ENCODE measurements around the gene TNIP2. TPM values are rescaled to one million over a fixed set of nuclear protein-coding genes. Genes with fewer than 3 reads are reported as not detected.

Gene TNIP2
- total RNA-seq, 2 donors from 2014 or later = 33.1 to 36.5 TPM

- DNase-seq = no peak
- H3K36me3 ChIP-seq (ENCODE audit: control insufficient read depth, insufficient read depth, low read length) = peaks cover 71% of the 10 kb centered on the region
- H3K27me3 ChIP-seq (ENCODE audit: control insufficient read depth, insufficient read depth, low read length, poor library complexity, severe bottlenecking) = no peaks in the 10 kb centered on the region
- Mint-ChIP-seq H3K4me1 (no peaks in the 10 kb centered on the region), H3K9me3 (no peaks in the 10 kb centered on the region), H3K27ac (no peak overlapping the region), H3K4me3 (no peak overlapping the region), H3K36me3 (ENCODE audit: low read depth) (peaks cover 57% of the 10 kb centered on the region), H3K27me3 (ENCODE audit: insufficient read depth) (no peaks in the 10 kb centered on the region)
- WGBS, 2 experiments (ENCODE audit: insufficient coverage in 1 of 2, insufficient read length in 1 of 2) = 98 to 100% methylated on average over 6 to 11 of the region's 11 CpGs
- no peak overlapping the region for H3K9ac ChIP-seq (ENCODE audit: extremely low read depth, low read length, poor library complexity, severe bottlenecking)
- H3K4me3 ChIP-seq (ENCODE audit: low read length) = no peak overlapping the region
- TF ChIP-seq CTCF (conservative IDR thresholded peaks at IDR 0.05) = no peak
- H3K9me3 ChIP-seq (ENCODE audit: control insufficient read depth, low read length) = no peaks in the 10 kb centered on the region
- H3K4me1 ChIP-seq (ENCODE audit: control insufficient read depth, insufficient read depth, low read length) = no peaks in the 10 kb centered on the region
- no peak overlapping the region for H3K27ac ChIP-seq (ENCODE audit: low read depth, low read length)
Measured at GRCh38 chr4:2721586-2721985, 34.5 kb downstream of the TNIP2 start.

GRCh38 chr4:2716236-2716635, 39.9 kb downstream of the TNIP2 start:
- DNase-seq = no peak
- H3K27me3 ChIP-seq (ENCODE audit: control insufficient read depth, insufficient read depth, low read length, poor library complexity, severe bottlenecking) = no peaks in the 10 kb centered on the region
- H3K4me1 Mint-ChIP-seq = no peaks in the 10 kb centered on the region
- no peak overlapping the region for H3K4me3 Mint-ChIP-seq
- peaks cover 62% of the 10 kb centered on the region for H3K36me3 Mint-ChIP-seq (ENCODE audit: low read depth)
- no peaks in the 10 kb centered on the region for H3K9me3 Mint-ChIP-seq
- H3K27ac Mint-ChIP-seq = no peak overlapping the region
- no peak overlapping the region for H3K27ac ChIP-seq (ENCODE audit: low read depth, low read length)
- no peaks in the 10 kb centered on the region for H3K27me3 Mint-ChIP-seq (ENCODE audit: insufficient read depth)
- TF ChIP-seq CTCF (conservative IDR thresholded peaks at IDR 0.05) = no peak
- no peak overlapping the region for H3K9ac ChIP-seq (ENCODE audit: extremely low read depth, low read length, poor library complexity, severe bottlenecking)
- H3K9me3 ChIP-seq (ENCODE audit: control insufficient read depth, low read length) = no peaks in the 10 kb centered on the region
- H3K36me3 ChIP-seq (ENCODE audit: control insufficient read depth, insufficient read depth, low read length) = peaks cover 64% of the 10 kb centered on the region
- H3K4me1 ChIP-seq (ENCODE audit: control insufficient read depth, insufficient read depth, low read length) = no peaks in the 10 kb centered on the region
- H3K4me3 ChIP-seq (ENCODE audit: low read length) = no peak overlapping the region
- 96 to 97% methylated on average over 7 to 8 of the region's 8 CpGs for WGBS, 2 experiments (ENCODE audit: insufficient coverage in 1 of 2, insufficient read length in 1 of 2)

- H3K36me3 ChIP-seq (ENCODE audit: control insufficient read depth, insufficient read depth, low read length) = peaks cover 62% of the 10 kb centered on the region
- no peak overlapping the region for H3K4me3 ChIP-seq (ENCODE audit: low read length)
- no peaks in the 10 kb centered on the region for H3K4me1 ChIP-seq (ENCODE audit: control insufficient read depth, insufficient read depth, low read length)
- no peaks in the 10 kb centered on the region for H3K4me1 Mint-ChIP-seq
- no peaks in the 10 kb centered on the region for H3K9me3 Mint-ChIP-seq
- no peak overlapping the region for H3K27ac ChIP-seq (ENCODE audit: low read depth, low read length)
- no peak for DNase-seq
- no peak for TF ChIP-seq CTCF (conservative IDR thresholded peaks at IDR 0.05)
- no peak overlapping the region for H3K27ac Mint-ChIP-seq
- H3K36me3 Mint-ChIP-seq (ENCODE audit: low read depth) = peaks cover 65% of the 10 kb centered on the region
- H3K4me3 Mint-ChIP-seq = no peak overlapping the region
- H3K9me3 ChIP-seq (ENCODE audit: control insufficient read depth, low read length) = no peaks in the 10 kb centered on the region
- 81 to 88% methylated on average over 4 to 5 of the region's 5 CpGs for WGBS, 2 experiments (ENCODE audit: insufficient coverage in 1 of 2, insufficient read length in 1 of 2)
- no peaks in the 10 kb centered on the region for H3K27me3 ChIP-seq (ENCODE audit: control insufficient read depth, insufficient read depth, low read length, poor library complexity, severe bottlenecking)
- no peak overlapping the region for H3K9ac ChIP-seq (ENCODE audit: extremely low read depth, low read length, poor library complexity, severe bottlenecking)
- H3K27me3 Mint-ChIP-seq (ENCODE audit: insufficient read depth) = no peaks in the 10 kb centered on the region
Measured at GRCh38 chr4:2715426-2715825, 40.7 kb downstream of the TNIP2 start.
